HG02870 (cell line): ENCODE results near the gene CALCR.
"Not testable (repeated sequence)": the region's sequence is repeated elsewhere in the genome, so short reads cannot be mapped to it uniquely, and the experiment has no call there.

ENCODE experiments used
- ATAC-seq: cut with Tn5 transposase; IDR thresholded peaks from one replicate; pipeline ENCODE4 v1.9.1; 2021; ENCODE audit warnings: mild to moderate bottlenecking, moderate library complexity; ENCODE audit not compliant: unreplicated experiment

The CALCR gene

GRCh38 chr7:93562936-93563335, 11.6 kb downstream of the CALCR start:
- no peak for ATAC-seq

- ATAC-seq: no peak
These were observed 12.4 kb downstream of the CALCR start for GRCh38 chr7:93562106-93562505.

DNA sequence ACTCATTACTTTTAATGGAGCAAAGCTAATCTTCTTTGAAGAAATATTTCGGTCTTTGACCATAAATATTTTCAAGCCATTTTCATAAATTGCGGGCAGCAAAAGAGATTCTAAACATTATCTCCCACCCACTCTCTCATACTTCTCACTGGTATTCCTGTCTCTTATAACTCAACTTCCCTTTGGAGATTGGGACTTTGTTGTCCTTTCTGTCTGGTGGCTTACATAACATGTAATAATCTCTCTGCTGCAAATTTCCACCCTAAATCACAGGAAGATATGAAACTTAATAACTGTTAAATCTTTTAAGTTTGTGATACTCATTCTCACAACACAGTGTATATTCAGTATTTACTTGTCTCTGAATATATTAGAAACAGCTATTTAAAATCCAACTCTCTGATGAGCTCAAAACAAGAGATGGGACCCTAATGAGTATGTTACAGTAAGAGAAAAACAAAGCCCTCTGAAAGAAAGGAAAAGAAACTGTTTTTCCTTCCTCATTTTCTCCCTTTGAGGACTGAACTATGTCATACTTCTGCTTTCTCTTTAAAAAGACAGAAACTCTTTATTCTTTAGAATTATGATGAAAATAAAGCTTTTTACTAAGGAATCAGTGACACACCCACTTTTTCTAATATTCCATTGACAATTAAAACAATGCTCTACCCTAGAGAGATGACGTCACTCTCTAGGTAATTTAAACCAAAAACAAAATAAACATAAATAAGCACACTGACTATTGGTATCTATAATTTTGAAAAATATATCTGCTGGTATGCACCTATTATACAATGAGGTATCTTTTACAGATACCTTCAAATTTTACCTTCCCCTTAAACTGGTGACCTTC, 14.7 kb downstream of the CALCR start:
- no peak for ATAC-seq

GRCh38 chr7:93558705-93559614, 15.6 kb downstream of the CALCR start:
- no peak for ATAC-seq

DNA sequence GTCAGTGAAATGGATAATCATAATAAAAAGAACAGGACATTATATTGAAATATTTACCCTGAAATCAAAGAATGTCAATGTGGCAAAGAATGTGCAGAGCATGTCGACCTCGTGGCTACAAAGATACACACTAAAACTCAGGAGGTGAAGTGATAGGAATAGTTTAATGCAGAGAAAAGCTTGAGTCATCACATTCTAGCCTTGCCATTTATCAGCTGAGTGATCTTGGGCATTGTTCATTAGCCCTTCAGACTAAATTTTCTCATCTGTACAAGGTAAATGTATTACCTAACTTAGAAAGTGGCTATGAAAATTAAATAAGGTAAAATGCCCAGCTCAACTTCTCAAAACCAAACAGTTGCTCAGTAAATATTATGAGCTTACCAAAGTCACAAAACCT, 22.6 kb downstream of the CALCR start:
- no peak for ATAC-seq

DNA sequence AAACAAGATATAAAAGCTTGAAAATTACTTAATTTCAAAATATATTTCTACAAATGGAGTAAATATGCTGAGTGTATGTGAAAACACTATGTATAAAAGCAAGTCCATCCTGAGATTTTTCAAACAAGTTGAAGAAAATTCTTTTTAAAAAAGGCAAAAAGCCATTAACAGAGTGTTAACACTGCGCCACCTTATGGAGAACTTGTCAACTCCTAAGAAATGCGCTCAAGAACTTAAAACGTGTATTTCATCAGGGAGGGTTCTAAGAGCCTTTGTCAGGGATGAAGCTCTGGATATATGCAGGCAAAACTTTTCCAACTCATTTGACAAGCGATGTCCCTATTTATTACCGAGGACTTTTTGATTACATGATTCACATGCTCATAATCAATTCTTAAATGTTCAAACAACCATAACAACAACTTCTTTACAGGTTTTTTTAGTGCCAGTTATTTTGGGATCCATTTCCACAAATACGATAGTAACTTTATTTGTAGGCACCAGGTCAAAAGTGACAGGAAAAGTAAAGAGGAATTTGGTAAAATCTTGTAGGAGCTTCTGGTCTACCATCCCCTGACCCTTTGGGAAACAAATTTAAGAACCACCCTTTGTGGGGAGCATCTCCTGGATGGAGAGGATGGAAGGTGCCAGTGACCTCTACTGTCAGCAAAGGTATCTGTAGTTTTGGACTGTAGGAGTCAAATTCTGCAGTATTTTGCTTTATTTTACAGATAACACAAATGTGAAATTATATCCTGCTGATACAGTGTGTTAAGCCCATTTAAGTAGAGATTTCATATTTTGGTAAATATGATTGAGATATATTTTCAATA, 23.2 kb downstream of the CALCR start:
- ATAC-seq: no peak

DNA sequence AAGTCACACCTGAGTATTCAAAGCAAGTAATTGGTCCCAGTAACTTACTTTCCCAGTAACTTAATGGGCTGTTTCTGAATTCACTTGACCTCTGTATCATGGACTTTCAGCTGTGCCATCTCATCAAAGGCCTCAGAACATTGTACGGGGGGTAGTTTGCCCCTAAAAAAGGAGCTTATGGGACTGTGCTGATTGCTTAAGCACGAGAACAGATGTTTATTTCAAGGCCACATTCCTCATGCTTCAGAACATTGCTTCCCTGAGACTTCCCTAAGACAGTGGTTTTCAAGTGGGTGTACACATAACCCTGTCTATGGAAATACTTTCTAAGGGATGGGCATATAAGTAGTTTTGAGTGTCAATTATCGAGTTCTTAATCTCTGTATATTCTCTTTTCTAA, 26.8 kb downstream of the CALCR start:
- no peak for ATAC-seq

DNA sequence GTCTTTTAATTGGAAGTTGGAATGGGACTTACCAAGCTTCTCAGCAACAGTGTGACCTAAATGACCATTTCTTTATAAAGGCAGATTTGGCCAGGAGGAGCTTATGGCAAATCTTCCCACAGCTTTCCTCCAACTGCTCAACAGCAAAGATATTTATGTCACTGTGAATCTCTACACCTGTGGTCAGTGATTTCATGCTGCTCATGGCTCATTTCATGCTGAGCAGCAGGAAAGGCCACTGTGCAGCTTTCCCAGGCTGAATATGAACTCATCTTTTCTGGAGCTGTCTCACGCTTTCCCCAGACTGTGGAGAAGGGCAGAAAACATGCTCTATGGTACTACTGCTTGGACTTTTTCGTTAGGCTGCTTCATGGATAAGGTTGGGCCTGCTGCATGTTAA, 29.8 kb downstream of the CALCR start:
- ATAC-seq: no peak

GRCh38 chr7:93538061-93538460, 36.5 kb downstream of the CALCR start:
- ATAC-seq: no peak

DNA sequence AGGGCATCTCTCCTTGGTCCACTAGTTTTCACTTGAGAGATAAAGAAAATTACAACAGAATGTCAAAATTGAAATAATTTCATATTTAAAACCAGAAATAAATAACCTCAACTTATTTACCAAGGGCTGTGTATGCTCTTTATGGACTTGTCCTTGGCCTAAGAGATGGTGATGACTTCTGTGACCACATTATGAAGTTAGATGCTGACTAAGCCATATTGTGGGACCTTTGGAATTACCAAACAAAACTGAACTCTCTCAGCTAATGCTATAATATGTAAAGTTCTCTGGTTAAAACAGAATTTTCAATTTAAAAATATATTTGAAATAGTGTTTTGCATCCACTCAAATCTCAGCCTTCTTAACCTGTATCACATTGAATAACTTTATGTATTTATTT, 38.9 kb downstream of the CALCR start:
- ATAC-seq: no peak

- no peak for ATAC-seq
These were observed 43.8 kb downstream of the CALCR start for GRCh38 chr7:93530701-93531100.

GRCh38 chr7:93516834-93517233, 57.7 kb downstream of the CALCR start:
- no peak for ATAC-seq

- ATAC-seq: no peak
These were observed 59.4 kb downstream of the CALCR start for GRCh38 chr7:93515144-93515543.

- ATAC-seq: no peak
These were observed 65.2 kb downstream of the CALCR start for GRCh38 chr7:93509303-93509702.

GRCh38 chr7:93503088-93503487, 71.4 kb downstream of the CALCR start:
- no peak for ATAC-seq

DNA sequence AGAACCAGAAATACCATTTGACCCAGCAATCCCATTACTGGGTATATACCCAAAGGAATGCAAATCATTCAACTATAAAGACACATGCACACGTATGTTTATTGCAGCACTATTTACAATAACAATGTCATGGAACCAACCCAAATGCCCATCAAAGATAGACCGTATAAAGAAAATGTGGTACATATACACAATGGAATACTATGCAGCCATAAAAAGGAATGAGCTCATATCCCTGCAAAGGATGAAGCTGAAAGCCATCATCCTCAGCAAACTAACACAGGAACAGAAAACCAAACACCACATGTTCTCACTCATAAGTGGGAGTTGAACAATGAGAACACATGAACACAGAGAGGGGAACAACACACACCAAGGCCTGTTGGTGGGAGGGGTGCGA, 82.7 kb downstream of the CALCR start:
- ATAC-seq: not testable (repeated sequence)

- ATAC-seq: no peak
These were observed 97.8 kb downstream of the CALCR start for GRCh38 chr7:93476491-93477344.

DNA sequence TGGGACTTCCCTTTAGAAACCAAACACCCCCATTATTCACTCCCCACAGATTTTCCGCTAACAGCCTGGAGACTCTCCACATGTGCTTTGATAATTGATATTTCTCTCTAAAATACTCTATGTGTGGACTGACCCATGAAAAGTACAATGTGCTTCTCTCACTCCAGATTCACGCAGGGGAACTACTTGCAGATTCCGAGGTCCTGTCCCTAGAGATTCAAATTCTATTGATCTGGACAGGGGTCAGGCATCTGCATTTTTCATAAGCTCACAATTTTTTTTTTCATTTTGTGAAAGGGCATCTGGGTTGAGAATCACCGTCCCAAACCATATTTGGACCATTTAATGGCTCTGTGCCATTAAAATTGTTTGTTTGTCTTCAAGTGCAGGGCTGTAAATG, 98.7 kb downstream of the CALCR start:
- no peak for ATAC-seq

DNA sequence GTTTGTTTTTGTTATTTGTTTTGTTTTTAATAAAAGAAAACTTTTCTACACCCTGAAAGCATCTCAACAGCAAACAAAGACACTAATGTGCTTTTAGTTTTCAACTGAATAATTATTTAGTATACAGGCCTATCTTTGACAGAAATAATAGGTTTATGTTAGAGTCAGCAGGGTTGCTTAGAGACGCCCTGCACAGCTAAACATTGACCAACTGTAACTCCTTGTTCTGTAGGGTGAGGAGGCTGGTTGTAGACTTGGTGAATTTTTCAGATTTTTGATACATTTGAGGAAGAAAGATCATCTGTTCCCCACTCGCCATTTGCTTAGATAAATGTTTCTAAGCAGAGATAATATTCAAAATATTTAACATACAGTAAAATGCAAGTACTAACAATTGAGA, 103.1 kb downstream of the CALCR start:
- no peak for ATAC-seq

GRCh38 chr7:93463764-93464163, 110.8 kb downstream of the CALCR start:
- ATAC-seq: no peak
